GM23338 (cell line): ENCODE measurements around the gene OOSP2. TPM values are rescaled to one million over a fixed set of nuclear protein-coding genes. Genes with fewer than 3 reads are reported as not detected.

Source experiments
- ATAC-seq: fragments of 200-7000 bp; cut with Tn5 transposase; 3 replicates; pipeline ENCODE4 v1.9.1; 2020
- DNase-seq: peaks from one replicate; pipeline ENCODE4 v3.0.0-alpha.2; 2015; ENCODE audit warnings: low spot score
- H2AFZ ChIP-seq: fragments of 200-600 bp; sonication (generic); 2 replicates; pipeline ENCODE4 v1.8.0; 2016; ENCODE audit warnings: antibody characterized with exemption, mild to moderate bottlenecking, moderate library complexity
- H3F3A ChIP-seq: fragments of 200-600 bp; sonication (generic); replicated peaks from 2 replicates; pipeline ENCODE4 v1.8.0; 2017; ENCODE audit warnings: antibody characterized with exemption, mixed run types, low read depth
- H3K27ac ChIP-seq: fragments of 200-600 bp; sonication (generic); 2 replicates; pipeline ENCODE4 v1.6.1; 2016; ENCODE audit warnings: low read depth
- H3K27me3 ChIP-seq: fragments of 200-600 bp; sonication (generic); 2 replicates; pipeline ENCODE4 v1.8.0; 2016; ENCODE audit warnings: mild to moderate bottlenecking, mixed run types, moderate library complexity; ENCODE audit not compliant: insufficient read depth
- H3K36me3 ChIP-seq: fragments of 200-600 bp; sonication (generic); 2 replicates; pipeline ENCODE4 v1.8.0; 2016; ENCODE audit warnings: mild to moderate bottlenecking; ENCODE audit not compliant: insufficient read depth
- H3K4me1 ChIP-seq: fragments of 200-600 bp; sonication (generic); 2 replicates; pipeline ENCODE4 v1.8.0; 2016; ENCODE audit warnings: mild to moderate bottlenecking, moderate library complexity; ENCODE audit not compliant: insufficient read depth
- H3K4me2 ChIP-seq: fragments of 200-600 bp; sonication (generic); 2 replicates; pipeline ENCODE4 v1.7.1; 2017; ENCODE audit warnings: mixed run types
- H3K4me3 ChIP-seq: fragments of 200-600 bp; sonication (generic); 2 replicates; pipeline ENCODE4 v1.6.1; 2016; ENCODE audit warnings: mixed run types
- H3K79me2 ChIP-seq: fragments of 200-600 bp; sonication (generic); replicated peaks from 2 replicates; pipeline ENCODE4 v1.8.0; 2017; ENCODE audit warnings: mild to moderate bottlenecking; ENCODE audit not compliant: insufficient read depth
- H3K9me2 ChIP-seq: fragments of 200-600 bp; sonication (generic); 2 replicates; pipeline ENCODE4 v1.8.0; 2017; ENCODE audit not compliant: insufficient read depth
- H4K20me1 ChIP-seq: fragments of 200-600 bp; sonication (generic); replicated peaks from 2 replicates; pipeline ENCODE4 v1.8.0; 2017; ENCODE audit warnings: mild to moderate bottlenecking; ENCODE audit not compliant: insufficient read depth
- H3K27ac Mint-ChIP-seq: 2 replicates; pipeline ENCODE4 v1.8.0; 2020; ENCODE audit warnings: inconsistent platforms, mild to moderate bottlenecking, moderate library complexity, mixed read lengths
- H3K27me3 Mint-ChIP-seq: 3 replicates; pipeline ENCODE4 v1.8.0; 2022; ENCODE audit warnings: low read depth, mild to moderate bottlenecking, moderate library complexity, mixed read lengths, inconsistent platforms; ENCODE audit not compliant: insufficient read depth, poor library complexity
- H3K36me3 Mint-ChIP-seq: 3 replicates; pipeline ENCODE4 v1.8.0; 2021; ENCODE audit warnings: low read depth, mild to moderate bottlenecking, inconsistent platforms, moderate library complexity, mixed read lengths
- H3K4me1 Mint-ChIP-seq: 3 replicates; pipeline ENCODE4 v1.8.0; 2020; ENCODE audit warnings: mild to moderate bottlenecking, inconsistent platforms, mixed read lengths
- H3K4me3 Mint-ChIP-seq: 3 replicates; pipeline ENCODE4 v1.8.0; 2021; ENCODE audit warnings: moderate library complexity, mild to moderate bottlenecking, inconsistent platforms, mixed read lengths
- H3K9me3 Mint-ChIP-seq: 3 replicates; pipeline ENCODE4 v1.8.0; 2020; ENCODE audit warnings: moderate library complexity, mild to moderate bottlenecking, inconsistent platforms, mixed read lengths
- STAT1 ChIP-seq: IDR thresholded peaks from one replicate; pipeline ENCODE4 v1.6.1; 2016; ENCODE audit warnings: antibody characterized with exemption; ENCODE audit not compliant: unreplicated experiment
- polyA plus RNA-seq: library from polyadenylated mRNA; unstranded; fragments of >200 nt; fragmentation: Nextera tagmentation; extraction: Ambion mirVana; gene quantifications from 2 replicates; pipeline ENCODE4 v1.2.1, GENCODE V29; 2016
- total RNA-seq: library from RNA; depleted of rRNA; stranded (reverse); fragments of >200 nt; shearing (Covaris generic); gene quantifications from 2 replicates; pipeline ENCODE4 v1.2.3, GENCODE V29; 2014
- TF ChIP-seq, protein P1 (sequence below), 2 experiments: fragments of 200-600 bp in 1 of 2; sonication (generic) in 1 of 2; conservative IDR thresholded peaks; 2 replicates each; pipeline versions ENCODE4 v1.5.1 to v1.6.1; 2016 to 2017; ENCODE audit warnings: antibody characterized with exemption in 2 of 2, low read depth in 2 of 2, mild to moderate bottlenecking in 2 of 2, moderate library complexity in 1 of 2
- TF ChIP-seq, protein P2 (sequence below): fragments of 250-450 bp; sonication (Bioruptor Pico); IDR thresholded peaks from 2 replicates; pipeline ENCODE4 v1.5.0; 2020; ENCODE audit warnings: mild to moderate bottlenecking, moderate library complexity
- TF ChIP-seq, protein P3 (sequence below): IDR thresholded peaks from 2 replicates; pipeline ENCODE4 v1.6.1; 2016; ENCODE audit warnings: antibody characterized with exemption

The OOSP2 gene
- total and polyA plus RNA-seq, 2 experiments from 2014 or later, result not detected

DNA sequence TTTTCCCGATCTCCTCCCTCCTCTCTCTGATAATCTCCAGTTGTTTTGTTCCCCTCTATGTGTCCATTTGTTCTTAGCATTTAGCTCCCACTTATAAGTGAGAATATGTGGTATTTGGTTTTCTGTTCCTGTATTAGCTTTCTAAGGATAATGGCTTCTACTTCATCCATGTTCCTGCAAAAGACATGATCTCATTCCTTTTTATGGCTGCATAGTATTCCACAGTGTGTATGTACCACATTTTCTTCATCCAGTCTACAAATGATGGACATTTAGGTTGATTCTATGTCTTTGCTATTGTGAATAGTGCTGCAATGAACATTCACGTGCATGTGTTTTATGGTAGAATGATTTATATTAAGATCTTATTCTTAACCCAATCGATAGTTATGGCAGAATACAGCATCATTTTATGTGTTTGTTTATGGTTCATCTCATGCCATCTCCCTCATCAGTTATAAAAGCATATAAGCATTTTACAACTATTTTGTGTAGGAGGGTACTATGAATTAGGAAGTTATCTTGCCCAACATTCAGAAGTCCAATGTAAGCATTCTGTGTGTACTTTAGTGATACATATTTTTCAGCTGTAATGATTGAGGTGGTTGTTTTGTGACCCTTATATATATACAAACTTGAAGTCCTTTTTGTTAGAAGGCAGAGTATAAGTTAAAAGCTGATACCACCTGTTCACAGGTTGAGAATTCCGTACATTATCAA lies 19.5 kb downstream of the OOSP2 start:
- H3K4me3 Mint-ChIP-seq, result no peak overlapping the region
- peaks cover 3% of the 10 kb centered on the region for H3K4me1 Mint-ChIP-seq
- no peaks in the 10 kb centered on the region for H3K36me3 ChIP-seq
- no peak overlapping the region for H2AFZ ChIP-seq
- H3K27ac Mint-ChIP-seq, result no peak overlapping the region
- peaks cover 5% of the 10 kb centered on the region; the same call in 1 of the 2 replicates for H3K4me1 ChIP-seq
- no peaks in the 10 kb centered on the region for H3K9me2 ChIP-seq
- no peaks in the 10 kb centered on the region for H4K20me1 ChIP-seq
- no peak overlapping the region for H3K4me2 ChIP-seq
- TF ChIP-seq, protein P1, sequence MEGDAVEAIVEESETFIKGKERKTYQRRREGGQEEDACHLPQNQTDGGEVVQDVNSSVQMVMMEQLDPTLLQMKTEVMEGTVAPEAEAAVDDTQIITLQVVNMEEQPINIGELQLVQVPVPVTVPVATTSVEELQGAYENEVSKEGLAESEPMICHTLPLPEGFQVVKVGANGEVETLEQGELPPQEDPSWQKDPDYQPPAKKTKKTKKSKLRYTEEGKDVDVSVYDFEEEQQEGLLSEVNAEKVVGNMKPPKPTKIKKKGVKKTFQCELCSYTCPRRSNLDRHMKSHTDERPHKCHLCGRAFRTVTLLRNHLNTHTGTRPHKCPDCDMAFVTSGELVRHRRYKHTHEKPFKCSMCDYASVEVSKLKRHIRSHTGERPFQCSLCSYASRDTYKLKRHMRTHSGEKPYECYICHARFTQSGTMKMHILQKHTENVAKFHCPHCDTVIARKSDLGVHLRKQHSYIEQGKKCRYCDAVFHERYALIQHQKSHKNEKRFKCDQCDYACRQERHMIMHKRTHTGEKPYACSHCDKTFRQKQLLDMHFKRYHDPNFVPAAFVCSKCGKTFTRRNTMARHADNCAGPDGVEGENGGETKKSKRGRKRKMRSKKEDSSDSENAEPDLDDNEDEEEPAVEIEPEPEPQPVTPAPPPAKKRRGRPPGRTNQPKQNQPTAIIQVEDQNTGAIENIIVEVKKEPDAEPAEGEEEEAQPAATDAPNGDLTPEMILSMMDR (conservative IDR thresholded peaks at IDR 0.05; ENCODE audit: low read depth in 2 of 2), result no peak
- TF ChIP-seq STAT1, result no peak
- TF ChIP-seq, protein P2, sequence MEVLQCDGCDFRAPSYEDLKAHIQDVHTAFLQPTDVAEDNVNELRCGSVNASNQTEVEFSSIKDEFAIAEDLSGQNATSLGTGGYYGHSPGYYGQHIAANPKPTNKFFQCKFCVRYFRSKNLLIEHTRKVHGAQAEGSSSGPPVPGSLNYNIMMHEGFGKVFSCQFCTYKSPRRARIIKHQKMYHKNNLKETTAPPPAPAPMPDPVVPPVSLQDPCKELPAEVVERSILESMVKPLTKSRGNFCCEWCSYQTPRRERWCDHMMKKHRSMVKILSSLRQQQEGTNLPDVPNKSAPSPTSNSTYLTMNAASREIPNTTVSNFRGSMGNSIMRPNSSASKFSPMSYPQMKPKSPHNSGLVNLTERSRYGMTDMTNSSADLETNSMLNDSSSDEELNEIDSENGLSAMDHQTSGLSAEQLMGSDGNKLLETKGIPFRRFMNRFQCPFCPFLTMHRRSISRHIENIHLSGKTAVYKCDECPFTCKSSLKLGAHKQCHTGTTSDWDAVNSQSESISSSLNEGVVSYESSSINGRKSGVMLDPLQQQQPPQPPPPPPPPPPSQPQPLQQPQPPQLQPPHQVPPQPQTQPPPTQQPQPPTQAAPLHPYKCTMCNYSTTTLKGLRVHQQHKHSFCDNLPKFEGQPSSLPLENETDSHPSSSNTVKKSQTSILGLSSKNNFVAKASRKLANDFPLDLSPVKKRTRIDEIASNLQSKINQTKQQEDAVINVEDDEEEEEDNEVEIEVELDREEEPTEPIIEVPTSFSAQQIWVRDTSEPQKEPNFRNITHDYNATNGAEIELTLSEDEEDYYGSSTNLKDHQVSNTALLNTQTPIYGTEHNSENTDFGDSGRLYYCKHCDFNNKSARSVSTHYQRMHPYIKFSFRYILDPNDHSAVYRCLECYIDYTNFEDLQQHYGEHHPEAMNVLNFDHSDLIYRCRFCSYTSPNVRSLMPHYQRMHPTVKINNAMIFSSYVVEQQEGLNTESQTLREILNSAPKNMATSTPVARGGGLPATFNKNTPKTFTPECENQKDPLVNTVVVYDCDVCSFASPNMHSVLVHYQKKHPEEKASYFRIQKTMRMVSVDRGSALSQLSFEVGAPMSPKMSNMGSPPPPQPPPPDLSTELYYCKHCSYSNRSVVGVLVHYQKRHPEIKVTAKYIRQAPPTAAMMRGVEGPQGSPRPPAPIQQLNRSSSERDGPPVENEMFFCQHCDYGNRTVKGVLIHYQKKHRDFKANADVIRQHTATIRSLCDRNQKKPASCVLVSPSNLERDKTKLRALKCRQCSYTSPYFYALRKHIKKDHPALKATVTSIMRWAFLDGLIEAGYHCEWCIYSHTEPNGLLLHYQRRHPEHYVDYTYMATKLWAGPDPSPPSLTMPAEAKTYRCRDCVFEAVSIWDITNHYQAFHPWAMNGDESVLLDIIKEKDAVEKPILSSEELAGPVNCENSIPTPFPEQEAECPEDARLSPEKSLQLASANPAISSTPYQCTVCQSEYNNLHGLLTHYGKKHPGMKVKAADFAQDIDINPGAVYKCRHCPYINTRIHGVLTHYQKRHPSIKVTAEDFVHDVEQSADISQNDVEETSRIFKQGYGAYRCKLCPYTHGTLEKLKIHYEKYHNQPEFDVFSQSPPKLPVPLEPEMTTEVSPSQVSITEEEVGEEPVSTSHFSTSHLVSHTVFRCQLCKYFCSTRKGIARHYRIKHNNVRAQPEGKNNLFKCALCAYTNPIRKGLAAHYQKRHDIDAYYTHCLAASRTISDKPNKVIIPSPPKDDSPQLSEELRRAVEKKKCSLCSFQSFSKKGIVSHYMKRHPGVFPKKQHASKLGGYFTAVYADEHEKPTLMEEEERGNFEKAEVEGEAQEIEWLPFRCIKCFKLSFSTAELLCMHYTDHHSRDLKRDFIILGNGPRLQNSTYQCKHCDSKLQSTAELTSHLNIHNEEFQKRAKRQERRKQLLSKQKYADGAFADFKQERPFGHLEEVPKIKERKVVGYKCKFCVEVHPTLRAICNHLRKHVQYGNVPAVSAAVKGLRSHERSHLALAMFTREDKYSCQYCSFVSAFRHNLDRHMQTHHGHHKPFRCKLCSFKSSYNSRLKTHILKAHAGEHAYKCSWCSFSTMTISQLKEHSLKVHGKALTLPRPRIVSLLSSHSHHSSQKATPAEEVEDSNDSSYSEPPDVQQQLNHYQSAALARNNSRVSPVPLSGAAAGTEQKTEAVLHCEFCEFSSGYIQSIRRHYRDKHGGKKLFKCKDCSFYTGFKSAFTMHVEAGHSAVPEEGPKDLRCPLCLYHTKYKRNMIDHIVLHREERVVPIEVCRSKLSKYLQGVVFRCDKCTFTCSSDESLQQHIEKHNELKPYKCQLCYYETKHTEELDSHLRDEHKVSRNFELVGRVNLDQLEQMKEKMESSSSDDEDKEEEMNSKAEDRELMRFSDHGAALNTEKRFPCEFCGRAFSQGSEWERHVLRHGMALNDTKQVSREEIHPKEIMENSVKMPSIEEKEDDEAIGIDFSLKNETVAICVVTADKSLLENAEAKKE (CRISPR knock-in tag), result no peak
- TF ChIP-seq, protein P3, sequence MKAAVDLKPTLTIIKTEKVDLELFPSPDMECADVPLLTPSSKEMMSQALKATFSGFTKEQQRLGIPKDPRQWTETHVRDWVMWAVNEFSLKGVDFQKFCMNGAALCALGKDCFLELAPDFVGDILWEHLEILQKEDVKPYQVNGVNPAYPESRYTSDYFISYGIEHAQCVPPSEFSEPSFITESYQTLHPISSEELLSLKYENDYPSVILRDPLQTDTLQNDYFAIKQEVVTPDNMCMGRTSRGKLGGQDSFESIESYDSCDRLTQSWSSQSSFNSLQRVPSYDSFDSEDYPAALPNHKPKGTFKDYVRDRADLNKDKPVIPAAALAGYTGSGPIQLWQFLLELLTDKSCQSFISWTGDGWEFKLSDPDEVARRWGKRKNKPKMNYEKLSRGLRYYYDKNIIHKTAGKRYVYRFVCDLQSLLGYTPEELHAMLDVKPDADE, result no peak
- peaks cover 5% of the 10 kb centered on the region for H3K27me3 Mint-ChIP-seq
- no peak overlapping the region for H3K27ac ChIP-seq
- no peaks in the 10 kb centered on the region for H3K27me3 ChIP-seq
- H3K4me3 ChIP-seq, result no peak overlapping the region
- peaks cover 2% of the 10 kb centered on the region; the same call in 2 of the 3 replicates for H3K9me3 Mint-ChIP-seq
- no peaks in the 10 kb centered on the region for H3F3A ChIP-seq
- no peak for ATAC-seq
- no peaks in the 10 kb centered on the region for H3K79me2 ChIP-seq
- no peak for DNase-seq
- H3K36me3 Mint-ChIP-seq, result no peaks in the 10 kb centered on the region
